ENCODE data around the gene NELFA.

The NELFA gene

DNA sequence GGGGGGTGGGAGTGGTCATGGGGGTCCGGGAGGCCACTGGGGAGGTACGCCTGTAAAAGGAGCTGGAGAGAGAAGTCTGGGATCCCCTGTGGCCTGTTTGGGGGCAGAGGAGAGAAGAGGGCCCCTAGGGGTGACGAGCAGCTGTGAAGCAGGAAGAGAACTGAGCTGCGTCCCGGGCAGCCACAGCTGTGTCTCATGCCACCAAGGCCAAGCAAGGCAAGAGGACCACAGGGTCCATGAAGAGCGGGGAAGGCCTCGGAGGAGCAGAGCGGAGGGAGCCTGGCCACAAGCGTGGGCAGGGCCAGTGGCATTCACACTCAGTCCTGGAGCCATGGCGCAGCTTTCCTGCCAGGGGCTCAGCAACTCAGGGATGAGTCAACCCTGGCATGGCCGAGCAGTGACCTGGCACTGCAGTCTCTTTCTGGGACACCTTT is 36.8 kb upstream of the NELFA start:
- no peak for FAIRE-seq
- TF ChIP-seq POLR2A (IDR thresholded peaks at IDR 0.05; ENCODE audit: low read depth, low read length) (no peak), POLR2AphosphoS5 (IDR thresholded peaks at IDR 0.05; ENCODE audit: low read depth, low read length) (no peak), TAF1 (IDR thresholded peaks at IDR 0.05; ENCODE audit: borderline replicate concordance, low read depth, low read length) (no peak)
- no peak for DNase-seq (ENCODE audit: insufficient read length)

DNA sequence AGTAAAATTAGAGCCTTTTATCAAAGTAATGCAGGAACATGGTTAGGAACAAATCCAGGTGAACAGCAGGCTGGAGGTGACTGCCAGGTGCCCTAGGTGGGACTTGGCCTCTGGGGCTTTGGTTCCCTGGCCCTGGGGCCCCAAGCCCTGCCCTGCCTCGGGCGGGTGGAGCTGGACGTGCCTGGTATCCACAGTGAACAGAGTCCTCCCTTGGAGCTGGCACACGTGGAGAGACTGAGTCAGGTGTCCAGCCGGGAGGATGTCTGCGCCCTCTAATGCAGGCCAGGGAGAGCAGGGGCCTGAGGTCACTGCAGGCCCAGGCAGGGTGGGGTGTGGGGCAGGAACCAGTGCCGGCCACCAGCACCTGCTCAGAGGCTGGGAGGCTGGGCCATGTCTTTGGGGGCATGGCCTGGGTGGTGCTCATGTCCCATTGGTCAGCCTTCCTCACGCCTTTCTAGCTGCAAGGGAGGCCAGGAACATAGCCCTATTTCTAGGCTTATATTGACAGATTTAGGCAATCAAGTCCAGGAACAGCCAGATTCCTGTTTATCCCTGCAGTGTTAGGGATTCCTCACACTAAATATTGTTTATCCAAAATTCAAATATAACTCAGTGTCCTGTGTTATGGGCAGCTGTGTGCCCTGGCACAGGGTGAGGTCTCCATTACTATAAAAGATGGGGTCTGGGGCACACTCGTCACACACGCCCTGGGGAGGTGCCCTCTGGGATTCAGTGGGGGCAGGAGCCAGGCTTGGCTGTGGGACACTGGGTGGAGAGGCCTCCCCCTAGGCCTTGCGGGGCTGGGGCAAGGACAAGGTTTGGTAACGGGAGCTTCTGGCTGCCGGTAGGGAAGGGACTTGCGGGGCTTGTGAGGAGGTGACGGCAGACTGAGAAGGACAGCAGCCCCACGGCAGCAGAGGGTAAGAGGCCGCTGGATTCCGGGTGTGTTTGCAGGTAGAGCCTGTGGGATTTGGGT is 36.1 kb upstream of the NELFA start:
- no peak for TF ChIP-seq POLR2A (IDR thresholded peaks at IDR 0.05; ENCODE audit: low read depth, low read length)
- TF ChIP-seq POLR2AphosphoS5 (IDR thresholded peaks at IDR 0.05; ENCODE audit: low read depth, low read length), result no peak
- TF ChIP-seq TAF1 (IDR thresholded peaks at IDR 0.05; ENCODE audit: borderline replicate concordance, low read depth, low read length), result no peak
- no peak for DNase-seq (ENCODE audit: insufficient read length)
- FAIRE-seq, result no peak

DNA sequence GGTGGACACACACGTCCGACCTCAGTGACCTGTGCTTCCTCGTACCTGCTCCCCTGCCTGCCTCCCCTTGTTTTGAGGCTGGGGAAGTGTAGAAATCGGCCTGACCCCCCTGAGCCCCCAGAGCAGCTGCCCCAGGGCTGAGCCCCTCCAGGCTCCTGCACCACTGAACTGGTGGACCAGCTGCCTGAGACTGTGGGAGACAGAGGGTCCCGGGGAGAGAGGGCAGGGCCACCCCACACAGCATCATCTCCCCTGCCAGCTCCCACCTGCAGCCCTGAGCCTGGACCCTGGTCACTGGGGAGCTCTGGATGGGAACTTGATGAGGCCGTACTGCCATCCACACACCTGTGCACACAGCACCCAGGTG is 35.3 kb upstream of the NELFA start:
- no peak for TF ChIP-seq POLR2A (IDR thresholded peaks at IDR 0.05; ENCODE audit: low read depth, low read length)
- TF ChIP-seq POLR2AphosphoS5 (IDR thresholded peaks at IDR 0.05; ENCODE audit: low read depth, low read length), result no peak
- no peak for TF ChIP-seq TAF1 (IDR thresholded peaks at IDR 0.05; ENCODE audit: borderline replicate concordance, low read depth, low read length)
- FAIRE-seq (no peak), DNase-seq (ENCODE audit: insufficient read length) (no peak)

DNA sequence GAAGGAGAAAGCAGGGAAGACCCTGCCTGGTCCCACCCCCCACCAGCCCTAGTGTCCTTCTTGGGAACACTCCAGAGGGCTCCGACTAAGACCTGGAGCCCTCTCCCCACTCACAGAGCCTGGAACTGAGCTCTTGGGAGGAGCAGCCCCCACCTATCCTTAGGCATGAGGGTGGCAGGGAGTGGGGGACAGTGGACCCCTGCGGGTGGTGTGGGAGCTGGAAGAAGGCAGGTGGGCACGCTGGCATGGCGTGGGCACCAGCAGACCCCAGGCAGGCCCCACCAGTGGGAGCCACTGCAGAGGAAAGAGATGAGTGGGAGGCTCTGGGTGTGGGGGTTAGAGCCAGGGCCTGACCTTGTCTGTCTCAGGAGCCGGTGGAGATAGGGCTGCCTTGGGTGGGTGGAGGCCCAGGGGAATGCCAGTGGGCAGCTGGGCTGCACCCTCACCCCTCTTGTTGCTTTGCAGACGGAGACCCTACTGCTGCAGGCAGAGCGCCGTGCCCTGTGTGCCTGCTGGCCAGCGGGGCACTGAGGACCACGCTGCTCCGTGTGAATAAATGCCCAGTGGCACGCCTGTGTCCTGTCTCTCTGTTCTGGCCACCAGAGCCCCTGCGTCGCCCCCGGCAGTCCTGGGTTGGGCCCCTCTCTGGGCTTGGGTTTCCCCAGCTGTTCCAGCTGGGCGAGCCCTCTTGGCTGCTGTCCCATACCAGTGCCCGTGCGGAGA is 34.8 kb upstream of the NELFA start:
- FAIRE-seq (no peak), DNase-seq (ENCODE audit: insufficient read length) (no peak)
- no peak for TF ChIP-seq POLR2AphosphoS5 (IDR thresholded peaks at IDR 0.05; ENCODE audit: low read depth, low read length)
- no peak for TF ChIP-seq POLR2A (IDR thresholded peaks at IDR 0.05; ENCODE audit: low read depth, low read length)
- TF ChIP-seq TAF1 (IDR thresholded peaks at IDR 0.05; ENCODE audit: borderline replicate concordance, low read depth, low read length), result no peak

DNA sequence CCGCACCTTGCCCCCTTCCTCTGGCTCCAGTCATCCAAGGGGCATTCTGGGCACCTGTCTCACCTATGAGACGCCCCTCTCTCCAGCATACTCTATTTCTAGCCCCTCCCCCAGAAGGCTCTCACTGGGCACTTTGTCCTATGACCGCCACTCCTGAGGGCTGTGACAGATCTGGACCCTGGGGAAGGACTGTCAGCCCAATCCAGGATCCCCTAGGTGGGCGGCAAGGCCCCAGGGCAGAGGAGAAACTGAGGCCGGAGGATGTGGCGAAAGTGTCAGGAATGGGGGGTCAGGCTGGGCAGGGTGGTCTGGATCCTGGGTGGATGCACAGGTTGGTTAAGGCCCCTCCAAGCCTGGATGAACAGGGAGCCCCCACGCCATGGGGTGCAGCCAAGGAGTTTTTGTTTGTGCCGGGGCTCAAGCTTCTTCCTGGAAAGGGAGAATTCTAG is 34.2 kb upstream of the NELFA start:
- DNase-seq (ENCODE audit: insufficient read length) (no peak), FAIRE-seq (no peak)
- TF ChIP-seq POLR2A (IDR thresholded peaks at IDR 0.05; ENCODE audit: low read depth, low read length), result no peak
- no peak for TF ChIP-seq TAF1 (IDR thresholded peaks at IDR 0.05; ENCODE audit: borderline replicate concordance, low read depth, low read length)
- no peak for TF ChIP-seq POLR2AphosphoS5 (IDR thresholded peaks at IDR 0.05; ENCODE audit: low read depth, low read length)

DNA sequence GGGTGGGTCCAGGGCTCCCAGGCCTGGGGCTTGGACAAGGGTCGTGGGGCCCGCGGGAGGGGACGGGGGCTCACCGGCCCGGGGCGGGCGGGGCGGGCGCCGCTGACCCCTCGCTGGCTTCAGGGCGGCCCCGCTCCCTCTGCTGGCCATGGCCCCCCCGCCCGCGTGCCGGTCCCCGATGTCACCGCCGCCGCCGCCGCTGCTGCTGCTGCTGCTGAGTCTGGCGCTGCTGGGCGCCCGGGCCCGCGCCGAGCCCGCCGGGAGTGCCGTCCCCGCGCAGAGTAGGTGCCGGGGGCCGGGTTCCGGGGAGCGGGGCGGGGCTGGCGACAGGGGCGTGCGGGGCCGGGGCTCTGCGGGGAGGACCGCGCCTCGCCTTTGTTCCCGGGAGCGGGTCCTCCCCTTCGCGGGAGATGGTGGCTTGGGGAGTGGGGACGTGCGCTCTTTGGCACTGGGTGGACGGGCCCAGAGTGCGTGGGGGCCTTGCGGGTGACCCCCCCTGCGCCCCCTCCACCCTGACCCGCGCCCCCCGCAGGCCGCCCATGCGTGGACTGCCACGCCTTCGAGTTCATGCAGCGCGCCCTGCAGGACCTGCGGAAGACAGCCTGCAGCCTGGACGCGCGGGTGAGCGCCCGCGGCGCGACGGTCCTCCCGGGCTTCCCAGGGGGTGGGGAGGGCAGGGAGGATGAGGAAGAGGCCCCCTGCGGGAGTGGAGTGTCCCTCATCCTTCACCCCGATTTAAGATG is 33.6 kb upstream of the NELFA start:
- DNase-seq (ENCODE audit: insufficient read length), result peak; percentile 62

DNA sequence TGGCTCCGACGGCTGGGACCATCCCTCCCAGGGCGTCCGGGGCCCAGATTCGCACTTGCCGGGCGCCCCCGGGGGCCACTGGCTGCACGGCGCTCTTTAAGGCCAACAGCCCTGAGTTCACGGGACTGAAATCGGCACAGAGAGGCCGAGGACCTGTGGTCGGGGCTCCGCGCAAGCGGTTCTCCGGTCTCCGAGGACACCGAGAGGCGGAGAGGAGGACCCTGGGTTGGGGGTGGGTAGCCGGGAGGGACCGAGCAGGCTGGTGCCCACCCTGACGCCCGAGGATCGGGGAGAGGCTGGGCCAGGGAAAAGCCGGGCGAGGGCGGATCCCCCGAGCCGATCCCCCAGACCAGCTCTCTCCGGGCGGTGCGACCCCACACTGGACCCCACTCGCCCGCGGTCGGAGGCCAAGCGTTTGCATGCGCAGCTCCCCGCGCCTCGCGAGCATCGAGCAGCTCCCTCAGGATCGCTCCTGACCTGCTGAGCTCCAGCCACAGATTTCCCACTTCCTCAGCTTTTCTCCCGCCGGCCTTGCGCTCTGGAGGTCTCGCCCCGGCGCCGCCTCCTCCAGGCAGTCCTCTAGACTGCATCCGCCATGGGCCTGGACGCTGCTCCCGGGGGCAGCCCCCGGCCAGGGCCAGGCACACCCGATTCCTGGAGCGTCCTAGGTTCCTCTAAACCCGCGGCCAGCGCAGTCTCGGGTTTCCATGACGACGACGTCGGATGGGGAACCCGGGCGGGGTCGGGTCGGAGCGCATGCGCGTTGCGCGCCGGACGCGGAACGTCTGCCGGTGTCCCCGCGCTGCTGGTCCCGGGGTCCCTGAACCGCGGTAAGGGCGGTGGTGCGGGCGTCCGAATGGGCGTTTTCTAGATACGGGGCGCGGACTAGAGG is 32.7 kb upstream of the NELFA start:
- FAIRE-seq, result peak; percentile 90
- DNase-seq (ENCODE audit: insufficient read length), result peak; percentile 97
- no peak for TF ChIP-seq POLR2AphosphoS5 (IDR thresholded peaks at IDR 0.05; ENCODE audit: low read depth, low read length)
- peak; percentile 32; the same call in 1 of the 2 replicates for TF ChIP-seq POLR2A (IDR thresholded peaks at IDR 0.05; ENCODE audit: low read depth, low read length)
- TF ChIP-seq TAF1 (IDR thresholded peaks at IDR 0.05; ENCODE audit: borderline replicate concordance, low read depth, low read length), result no peak

More for the DNA sequence above, 33.6 kb upstream of the NELFA start:
- no peak for TF ChIP-seq POLR2A (IDR thresholded peaks at IDR 0.05; ENCODE audit: low read depth, low read length)
- no peak for TF ChIP-seq TAF1 (IDR thresholded peaks at IDR 0.05; ENCODE audit: borderline replicate concordance, low read depth, low read length)
- no peak for TF ChIP-seq POLR2AphosphoS5 (IDR thresholded peaks at IDR 0.05; ENCODE audit: low read depth, low read length)
- no peak for FAIRE-seq

DNA sequence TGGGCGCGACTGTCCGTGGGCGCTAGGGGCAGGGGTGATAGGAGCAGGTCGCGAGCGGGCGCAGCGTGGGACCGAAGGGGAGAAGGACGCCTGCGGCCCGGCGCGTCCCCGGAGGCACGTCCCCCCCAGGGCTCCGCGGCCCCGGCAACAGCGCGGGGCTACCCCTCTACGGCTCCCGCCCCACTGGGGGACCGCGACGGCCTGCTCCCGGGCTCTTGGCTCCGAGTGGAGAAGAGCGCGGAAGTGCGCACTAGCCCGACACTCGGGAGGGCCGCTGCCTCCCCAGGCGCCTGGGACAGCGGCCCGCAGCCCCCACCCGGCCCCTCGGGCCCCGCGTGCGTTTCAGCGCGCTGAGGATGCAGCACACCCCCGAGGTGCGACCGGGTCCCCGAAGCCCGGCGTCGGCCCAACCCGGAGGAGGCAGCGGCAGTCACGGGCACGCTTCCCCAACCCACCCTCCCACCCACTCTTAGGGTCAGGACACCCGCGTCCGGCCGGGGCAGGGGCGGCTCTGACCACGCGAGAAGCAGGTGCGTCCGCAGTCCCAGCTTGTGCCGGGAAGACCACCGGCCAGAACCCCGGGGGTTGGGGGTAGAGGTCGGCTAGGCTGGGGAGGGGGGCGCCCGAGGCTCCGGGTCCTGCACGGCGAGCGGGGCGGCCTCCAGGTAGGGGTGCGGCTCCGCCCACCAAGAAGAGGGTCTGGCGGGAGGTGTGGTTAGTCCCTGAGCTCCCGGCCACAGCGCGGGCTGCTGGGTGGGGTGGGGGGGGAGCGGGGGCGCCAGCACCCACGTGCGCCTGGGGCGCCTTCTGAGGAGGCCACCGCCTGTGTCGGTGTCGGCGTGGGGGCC is 31.8 kb upstream of the NELFA start:
- FAIRE-seq (no peak), DNase-seq (ENCODE audit: insufficient read length) (peak; percentile 32)
- TF ChIP-seq TAF1 (IDR thresholded peaks at IDR 0.05; ENCODE audit: borderline replicate concordance, low read depth, low read length), result no peak
- no peak for TF ChIP-seq POLR2AphosphoS5 (IDR thresholded peaks at IDR 0.05; ENCODE audit: low read depth, low read length)

DNA sequence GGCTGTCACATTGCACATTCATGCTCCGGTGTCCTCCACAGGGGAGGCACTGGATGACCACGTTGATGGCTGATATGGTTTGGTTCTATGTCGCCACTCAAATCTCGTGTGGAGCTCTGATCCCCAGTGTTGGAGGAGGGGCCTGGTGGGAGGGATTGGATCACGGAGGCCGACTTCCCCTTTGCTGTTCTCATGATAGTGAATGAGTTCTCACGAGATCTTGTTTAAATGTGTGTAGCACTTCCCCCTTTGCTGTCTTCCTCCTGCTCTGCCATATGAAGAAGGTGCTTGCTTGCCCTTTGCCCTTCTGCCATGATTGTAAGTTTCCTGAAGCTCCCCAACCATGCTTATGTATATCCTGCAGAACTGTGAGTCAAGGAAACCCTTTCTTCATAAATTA is 28.1 kb upstream of the NELFA start:
- no peak for DNase-seq (ENCODE audit: insufficient read length)
- no peak for TF ChIP-seq POLR2AphosphoS5 (IDR thresholded peaks at IDR 0.05; ENCODE audit: low read depth, low read length)
- TF ChIP-seq TAF1 (IDR thresholded peaks at IDR 0.05; ENCODE audit: borderline replicate concordance, low read depth, low read length), result no peak
- TF ChIP-seq POLR2A (IDR thresholded peaks at IDR 0.05; ENCODE audit: low read depth, low read length), result no peak
- no peak for FAIRE-seq
